Measurements from ENCODE around the gene FLYWCH1. TPM values are rescaled to one million over a fixed set of nuclear protein-coding genes. Genes with fewer than 3 reads are reported as not detected.

Gene FLYWCH1
- total RNA-seq, 2 donors from 2014 or later: 18.5 to 28.4 TPM

DNA sequence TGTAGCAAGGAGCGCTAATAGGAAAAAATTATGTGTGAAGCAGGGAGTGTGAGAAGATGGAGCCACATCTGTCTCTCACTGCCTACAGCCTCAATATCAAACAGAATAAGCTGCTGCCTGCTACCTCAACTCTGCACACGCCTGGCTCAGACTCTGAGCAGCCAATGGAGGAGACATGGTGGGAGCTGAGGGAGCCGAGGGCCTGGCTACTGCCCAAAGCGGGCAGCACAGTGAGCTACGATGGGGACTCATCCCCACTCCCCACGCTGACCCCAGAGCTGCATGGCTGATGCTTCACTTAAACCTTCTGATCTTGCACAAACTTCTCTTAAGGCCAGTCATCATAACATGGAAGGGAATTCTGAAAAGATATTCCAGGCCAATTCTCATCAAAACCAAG is 39.8 kb upstream of the FLYWCH1 start:
- no peaks in the 10 kb centered on the region for H3K27me3 ChIP-seq
- intact Hi-C loops (cut with DNase I): no loop called here
- no peaks in the 10 kb centered on the region for H3K36me3 ChIP-seq
- no peak for DNase-seq
- no peaks in the 10 kb centered on the region for H3K4me1 ChIP-seq
- no peak overlapping the region for H3K27ac ChIP-seq
- no peak overlapping the region for H3K9ac ChIP-seq (ENCODE audit: low read depth in 2 of 2, low read length in 2 of 2)
- H3K9me3 ChIP-seq: no peaks in the 10 kb centered on the region
- TF ChIP-seq, protein P1, sequence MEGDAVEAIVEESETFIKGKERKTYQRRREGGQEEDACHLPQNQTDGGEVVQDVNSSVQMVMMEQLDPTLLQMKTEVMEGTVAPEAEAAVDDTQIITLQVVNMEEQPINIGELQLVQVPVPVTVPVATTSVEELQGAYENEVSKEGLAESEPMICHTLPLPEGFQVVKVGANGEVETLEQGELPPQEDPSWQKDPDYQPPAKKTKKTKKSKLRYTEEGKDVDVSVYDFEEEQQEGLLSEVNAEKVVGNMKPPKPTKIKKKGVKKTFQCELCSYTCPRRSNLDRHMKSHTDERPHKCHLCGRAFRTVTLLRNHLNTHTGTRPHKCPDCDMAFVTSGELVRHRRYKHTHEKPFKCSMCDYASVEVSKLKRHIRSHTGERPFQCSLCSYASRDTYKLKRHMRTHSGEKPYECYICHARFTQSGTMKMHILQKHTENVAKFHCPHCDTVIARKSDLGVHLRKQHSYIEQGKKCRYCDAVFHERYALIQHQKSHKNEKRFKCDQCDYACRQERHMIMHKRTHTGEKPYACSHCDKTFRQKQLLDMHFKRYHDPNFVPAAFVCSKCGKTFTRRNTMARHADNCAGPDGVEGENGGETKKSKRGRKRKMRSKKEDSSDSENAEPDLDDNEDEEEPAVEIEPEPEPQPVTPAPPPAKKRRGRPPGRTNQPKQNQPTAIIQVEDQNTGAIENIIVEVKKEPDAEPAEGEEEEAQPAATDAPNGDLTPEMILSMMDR (IDR thresholded peaks at IDR 0.05): no peak
- H3K4me3 ChIP-seq: no peak overlapping the region

DNA sequence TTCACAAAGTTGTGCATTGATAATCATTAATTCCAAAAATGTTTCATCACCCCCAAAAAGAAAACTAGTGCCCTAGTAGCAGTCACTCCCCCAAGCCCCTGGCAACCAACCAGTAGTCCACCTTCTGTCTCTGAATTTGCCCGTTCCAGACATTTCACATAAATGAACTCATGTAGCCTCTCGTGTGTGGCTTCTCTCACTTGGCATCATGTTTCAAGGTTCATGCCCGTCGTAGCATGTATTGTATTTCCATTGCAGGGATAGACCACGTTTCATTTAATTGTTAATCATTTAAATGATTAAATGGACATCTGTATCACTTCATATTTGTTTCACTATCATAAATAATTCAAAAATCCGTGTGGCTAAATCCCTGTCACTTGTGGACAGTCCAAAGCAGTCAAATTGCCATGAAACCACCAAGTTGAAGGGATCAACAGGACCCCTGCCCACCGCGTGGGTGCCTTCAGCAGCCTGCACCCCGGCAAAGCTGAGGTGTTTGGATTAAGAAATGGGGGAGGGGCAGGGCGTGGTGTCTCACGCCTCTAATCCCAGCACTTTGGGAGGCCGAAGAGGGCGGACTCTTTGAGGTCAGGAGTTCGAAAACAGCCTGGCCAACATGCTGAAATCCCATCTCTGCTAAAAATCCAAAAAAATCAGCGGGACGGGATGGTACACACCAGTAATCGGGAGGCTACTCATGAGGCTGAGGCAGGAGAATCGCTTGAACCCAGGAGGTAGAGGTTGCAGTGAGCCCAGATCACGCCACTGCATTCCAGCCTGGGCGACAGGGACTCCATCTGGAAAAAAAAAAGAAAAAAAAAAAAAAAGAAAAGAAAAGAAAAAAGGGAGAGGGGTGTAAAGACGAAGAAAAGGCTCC is 37.5 kb upstream of the FLYWCH1 start:
- TF ChIP-seq, protein P1 (IDR thresholded peaks at IDR 0.05): no peak
- intact Hi-C loops (cut with DNase I): no loop called here
- Histone ChIP-seq H3K27me3 (no peaks in the 10 kb centered on the region), H3K9me3 (no peaks in the 10 kb centered on the region), H3K36me3 (no peaks in the 10 kb centered on the region), H3K27ac (no peak overlapping the region), H3K4me1 (no peaks in the 10 kb centered on the region), H3K9ac (ENCODE audit: low read depth in 2 of 2, low read length in 2 of 2) (peak overlapping the region in 1 of 2 donors; percentile 46), H3K4me3 (no peak overlapping the region)
- no peak for DNase-seq

DNA sequence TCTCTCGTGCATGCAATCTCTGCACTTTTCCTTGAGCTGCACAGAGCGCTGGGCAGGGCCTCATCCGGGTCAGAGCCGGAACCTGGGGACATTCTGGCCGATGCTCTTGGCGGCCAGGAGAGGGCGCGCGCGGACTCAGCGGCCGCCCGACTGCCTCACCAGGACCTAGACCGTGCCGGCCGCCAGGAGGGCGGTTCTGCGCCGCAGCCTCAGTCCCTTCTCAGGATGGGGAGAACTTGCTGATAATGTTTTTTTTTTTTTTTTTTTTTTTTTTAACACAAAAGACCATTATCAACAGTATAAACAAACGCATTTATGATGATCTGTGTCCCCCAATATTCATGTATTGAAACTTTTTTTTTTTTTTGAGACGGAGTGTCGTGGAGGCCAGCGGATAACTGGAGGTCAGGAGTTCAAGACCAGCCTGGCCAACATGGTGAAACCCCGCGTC is 36.8 kb upstream of the FLYWCH1 start:
- Histone ChIP-seq H3K4me1 (no peaks in the 10 kb centered on the region), H3K4me3 (no peak overlapping the region), H3K9ac (ENCODE audit: low read depth in 2 of 2, low read length in 2 of 2) (no peak overlapping the region), H3K36me3 (no peaks in the 10 kb centered on the region), H3K27me3 (no peaks in the 10 kb centered on the region), H3K9me3 (no peaks in the 10 kb centered on the region), H3K27ac (no peak overlapping the region)
- DNase-seq: peak; percentile 79
- TF ChIP-seq, protein P1 (IDR thresholded peaks at IDR 0.05): peak; percentile 96
- intact Hi-C loops (cut with DNase I): loop anchor here (5.0 kb wide), 1 partner anchor 37 kb away; the partner anchor contains the start of gene FLYWCH1

DNA sequence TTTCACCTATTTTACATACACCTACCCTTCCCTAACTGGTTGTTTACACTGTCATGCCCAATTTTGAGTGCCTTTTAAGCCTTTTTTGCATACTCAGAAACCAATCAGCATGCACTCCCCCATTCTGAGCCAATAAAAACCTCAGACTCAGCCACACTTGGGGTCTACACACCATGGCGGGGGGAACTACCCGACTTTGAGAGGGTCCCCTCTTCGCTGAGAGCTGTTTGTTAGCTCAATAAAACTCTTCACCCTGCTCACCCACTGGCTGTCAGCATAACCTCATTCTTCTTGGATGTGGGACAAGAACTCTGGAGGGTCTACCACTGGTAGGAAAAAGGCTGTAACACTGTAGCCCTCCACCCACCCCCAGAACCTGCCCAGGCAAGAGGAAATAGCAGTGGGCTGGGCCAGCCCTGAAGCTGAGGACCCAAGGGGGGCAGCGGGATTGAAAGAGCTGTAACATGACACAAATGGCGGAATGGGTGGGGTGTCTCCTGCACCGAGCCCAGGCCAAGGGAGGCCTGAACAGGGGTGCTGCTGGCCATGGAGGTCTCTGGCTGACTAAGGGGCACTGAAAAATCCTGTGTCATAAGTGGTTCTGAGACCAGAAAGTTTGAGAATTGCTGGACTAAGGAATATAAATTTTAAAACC is 31.8 kb upstream of the FLYWCH1 start:
- Histone ChIP-seq H3K4me3 (no peak overlapping the region), H3K27me3 (no peaks in the 10 kb centered on the region), H3K27ac (no peak overlapping the region), H3K9me3 (no peaks in the 10 kb centered on the region), H3K36me3 (no peaks in the 10 kb centered on the region), H3K4me1 (peaks cover 5% of the 10 kb centered on the region), H3K9ac (ENCODE audit: low read depth in 2 of 2, low read length in 2 of 2) (no peak overlapping the region)
- intact Hi-C loops (cut with DNase I): loop anchor here (5.0 kb wide), 1 partner anchor 32 kb away; the partner anchor contains the start of gene FLYWCH1
- TF ChIP-seq, protein P1 (IDR thresholded peaks at IDR 0.05): no peak
- DNase-seq: no peak

DNA sequence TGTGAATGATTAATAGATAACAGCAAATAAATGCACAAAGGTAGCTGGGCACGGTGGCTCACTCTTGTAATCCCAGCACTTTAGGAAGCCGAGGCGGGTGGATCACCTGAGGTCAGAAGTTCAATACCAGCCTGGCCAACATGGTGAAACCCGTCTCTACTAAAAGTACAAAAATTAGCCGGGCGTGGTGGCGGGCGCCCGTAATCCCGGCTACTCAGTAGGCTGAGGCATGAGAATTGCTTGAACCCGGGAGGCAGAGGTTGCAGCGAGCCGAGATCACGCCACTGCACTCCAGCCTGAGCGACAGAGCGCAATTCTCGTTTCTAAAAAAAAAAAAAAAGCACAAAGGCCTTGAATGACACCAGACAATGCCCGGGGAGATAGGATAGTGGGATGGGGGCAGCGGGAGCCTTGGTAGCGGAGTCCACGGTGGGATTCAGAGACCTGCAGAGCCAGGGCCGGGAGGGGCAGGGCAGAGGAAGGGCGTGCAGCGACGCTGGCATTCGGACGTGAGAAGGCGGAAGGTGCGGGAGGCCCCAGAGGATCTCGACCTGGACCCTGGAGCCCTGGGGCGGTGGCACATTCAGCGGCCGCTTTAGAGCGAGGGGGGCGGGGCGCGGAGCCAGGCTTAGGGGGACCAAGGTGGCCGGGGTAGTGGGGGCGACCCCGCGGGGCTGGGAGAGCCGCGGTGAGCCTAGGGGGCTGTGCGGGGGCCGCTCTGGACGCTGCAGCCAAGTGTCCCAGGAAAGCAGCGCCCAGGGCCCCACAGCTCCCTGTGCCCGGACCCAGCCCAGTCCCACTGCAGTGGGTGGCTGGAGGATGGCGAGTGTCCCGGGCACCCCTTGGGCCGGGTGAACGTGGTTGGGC is 29.7 kb upstream of the FLYWCH1 start:
- DNase-seq: peak; percentile 72
- Histone ChIP-seq H3K9ac (ENCODE audit: low read depth in 2 of 2, low read length in 2 of 2) (peak overlapping the region; percentile 74 to 93), H3K27me3 (no peaks in the 10 kb centered on the region), H3K4me1 (peaks cover 5% of the 10 kb centered on the region), H3K36me3 (no peaks in the 10 kb centered on the region), H3K4me3 (peak overlapping the region; percentile 78), H3K9me3 (no peaks in the 10 kb centered on the region), H3K27ac (peak overlapping the region; percentile 93)
- TF ChIP-seq, protein P1 (IDR thresholded peaks at IDR 0.05): no peak
- intact Hi-C loops (cut with DNase I): no loop called here

Measured in colonic mucosa (tissue), 4 donors.